Liver (tissue), 3 donors: ENCODE data around the gene RNF8.

Experiments used
- ATF3 ChIP-seq: IDR thresholded peaks from 2 replicates; pipeline ENCODE4 v1.6.1; 2016; ENCODE audit warnings: antibody characterized with exemption
- CTCF ChIP-seq: fragments of 150-350 bp; IDR thresholded peaks from 2 replicates; pipeline ENCODE4 v1.5.1; 2017; ENCODE audit warnings: improper control_type of control experiment, low read depth, low read length; ENCODE audit not compliant: missing input control
- FOXA1 ChIP-seq: IDR thresholded peaks from 2 replicates; pipeline ENCODE4 v1.6.1; 2016; ENCODE audit warnings: antibody characterized with exemption
- GABPA ChIP-seq, 2 donors: IDR thresholded peaks in 1 of 2; conservative IDR thresholded peaks in 1 of 2; 2 replicates each; pipeline ENCODE4 v1.6.1; 2016; ENCODE audit warnings: antibody characterized with exemption in 2 of 2, mild to moderate bottlenecking in 1 of 2, moderate library complexity in 1 of 2
- JUND ChIP-seq, 2 donors: IDR thresholded peaks; 2 replicates each; pipeline ENCODE4 v1.6.1; 2016; ENCODE audit warnings: antibody characterized with exemption in 2 of 2
- MAX ChIP-seq: IDR thresholded peaks from 2 replicates; pipeline ENCODE4 v1.6.1; 2016; ENCODE audit warnings: antibody characterized with exemption
- NR2F2 ChIP-seq: IDR thresholded peaks from 2 replicates; pipeline ENCODE4 v1.6.1; 2016; ENCODE audit warnings: antibody characterized with exemption
- RAD21 ChIP-seq, 2 donors: IDR thresholded peaks; 2 replicates each; pipeline ENCODE4 v1.6.1; 2016; ENCODE audit warnings: antibody characterized with exemption in 2 of 2, mild to moderate bottlenecking in 2 of 2
- REST ChIP-seq: IDR thresholded peaks from 2 replicates; pipeline ENCODE4 v1.6.1; 2016; ENCODE audit warnings: antibody characterized with exemption, mild to moderate bottlenecking
- SP1 ChIP-seq: IDR thresholded peaks from 2 replicates; pipeline ENCODE4 v1.6.1; 2018; ENCODE audit warnings: antibody characterized with exemption, mild to moderate bottlenecking
- TAF1 ChIP-seq: conservative IDR thresholded peaks from 2 replicates; pipeline ENCODE4 v1.6.1; 2016; ENCODE audit warnings: antibody characterized with exemption, mild to moderate bottlenecking
- donor health status: healthy.
- donor health status: healthy.

GRCh38 chr6:37311741-37312473 lies 41.9 kb upstream of the RNF8 start:
- TF ChIP-seq CTCF (no peak), RAD21 (IDR thresholded peaks at IDR 0.05) (no peak), GABPA (IDR thresholded peaks at IDR 0.05 in 1 of 2, conservative IDR thresholded peaks at IDR 0.05 in 1 of 2) (no peak), REST (no peak), MAX (no peak), JUND (IDR thresholded peaks at IDR 0.05) (no peak), TAF1 (no peak), ATF3 (no peak), FOXA1 (no peak), NR2F2 (no peak), SP1 (no peak)
